Pancreas (tissue), 10 donors: ENCODE measurements around the gene RBM24. TPM values are rescaled to one million over a fixed set of nuclear protein-coding genes. Genes with fewer than 3 reads are reported as not detected.

Experiments
- ATAC-seq, 4 donors: fragments of 200-7000 bp; cut with Tn5 transposase; one replicate each; pipeline versions ENCODE4 v1.8.0 to v1.9.1; 2020; ENCODE audit warnings: mild to moderate bottlenecking in 4 of 4, moderate library complexity in 4 of 4
- DNase-seq, 6 donors: peaks; one replicate each; pipeline ENCODE4 v3.0.0-alpha.2; 2020
- FAIRE-seq: peaks from 2 replicates; lab custom pipeline; 2012; peaks lifted over from hg19 to GRCh38; lab: Jason Lieb, UNC
- H3K27ac ChIP-seq, 4 donors: fragments of 200-600 bp; sonication (generic); 1 replicate in 3 of 4; 2 replicates in 1 of 4; pipeline versions ENCODE4 v1.5.0 to v1.8.0; 2020
- H3K27me3 ChIP-seq, 4 donors: fragments of 200-600 bp; one replicate each; pipeline ENCODE4 v1.8.0; 2021
- H3K36me3 ChIP-seq, 3 donors: fragments of 200-600 bp; sonication (generic) in 1 of 3; one replicate each; pipeline versions ENCODE4 v1.5.0 to v1.8.0; 2020 to 2021
- H3K4me1 ChIP-seq, 3 donors: fragments of 200-600 bp; one replicate each; pipeline ENCODE4 v1.8.0; 2021
- H3K4me3 ChIP-seq, 4 donors: fragments of 200-600 bp; sonication (generic) in 2 of 4; one replicate each; pipeline versions ENCODE4 v1.5.0 to v1.8.0; 2020 to 2021
- H3K9me3 ChIP-seq, 4 donors: fragments of 200-600 bp; one replicate each; pipeline ENCODE4 v1.8.0; 2021
- WGBS, 2 donors: extraction: QIAGEN DNeasy Blood & Tissue Kit; methylation state at CpG; one replicate each; pipeline ENCODE4 v1.1.7; 2013; 5-methylcytosine and 5-hydroxymethylcytosine counted together
- intact Hi-C, 3 donors: fragments of 100-400 bp; cut with DNase I; formaldehyde crosslinking; loops; one replicate each; pipeline versions ENCODE4 v1.11.1 to v1.14.2; 2022
- polyA plus RNA-seq, 2 donors: library from polyadenylated mRNA; stranded (reverse); fragments of 200-250 nt; gene quantifications; one replicate each; pipeline ENCODE4 v1.2.3, GENCODE V29; 2013
- total RNA-seq, 6 donors: library from RNA; stranded (reverse); fragmentation: NEBNext Ultra II Directional in 4 of 6; extraction: Animal tissue kit (Norgen Biotek cat#: 25700) in 4 of 6; gene quantifications; one replicate each; pipeline versions ENCODE4 v1.2.1 to v1.2.4, GENCODE V29; 2021 to 2023
- TF ChIP-seq, protein P1 (sequence below), 4 donors: fragments of 200-600 bp; sonication (generic) in 3 of 4; IDR thresholded peaks; one replicate each; pipeline versions ENCODE4 v1.5.0 to v1.8.0; 2021; ENCODE audit warnings: antibody characterized with exemption in 4 of 4
- donor health status: healthy with polysubstance abuse.
- donor health status: DM: no; HTN: no; CAD: no; lungs with moderate emphysema.
- donor health status: DM: no; HTN: no; CAD: no.
- donor health status: control.
- donor health status: control.
- donor health status: Bipolar disorder and iron deficiency.
- donor health status: DM: yes; HTN: yes; CAD: no.
- donor health status: DM: no; HTN: no; CAD: no.
- donor health status: DM: no; HTN: no; CAD: no.
- donor health status: DM: yes; HTN: yes; CAD: no.

RBM24 gene
- total and polyA plus RNA-seq, 8 donors: 0.06 to 0.45 (median 0.12) TPM; not detected in 2

DNA sequence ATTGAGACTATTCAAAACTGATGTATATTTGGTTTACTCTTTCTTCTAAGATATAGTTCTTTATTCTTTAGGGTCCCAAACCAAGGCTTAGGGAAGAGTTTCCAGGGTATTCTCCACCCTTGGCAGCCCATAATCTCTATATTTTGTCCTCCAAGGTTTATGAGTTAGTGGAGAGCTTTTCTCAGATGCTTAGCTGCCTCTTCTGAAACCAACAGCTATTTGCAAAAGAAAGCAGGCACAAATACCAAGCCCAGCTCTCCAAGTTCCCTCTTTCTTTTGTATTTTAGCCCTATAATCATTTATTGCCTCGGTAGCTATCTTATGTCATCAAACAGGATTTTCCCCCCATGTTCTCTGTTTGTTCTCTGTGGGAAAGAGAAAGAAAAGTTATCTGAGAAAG, 39.1 kb upstream of the RBM24 start:
- H3K4me3 ChIP-seq: no peak overlapping the region
- intact Hi-C loops: no loop called here
- TF ChIP-seq, protein P1, sequence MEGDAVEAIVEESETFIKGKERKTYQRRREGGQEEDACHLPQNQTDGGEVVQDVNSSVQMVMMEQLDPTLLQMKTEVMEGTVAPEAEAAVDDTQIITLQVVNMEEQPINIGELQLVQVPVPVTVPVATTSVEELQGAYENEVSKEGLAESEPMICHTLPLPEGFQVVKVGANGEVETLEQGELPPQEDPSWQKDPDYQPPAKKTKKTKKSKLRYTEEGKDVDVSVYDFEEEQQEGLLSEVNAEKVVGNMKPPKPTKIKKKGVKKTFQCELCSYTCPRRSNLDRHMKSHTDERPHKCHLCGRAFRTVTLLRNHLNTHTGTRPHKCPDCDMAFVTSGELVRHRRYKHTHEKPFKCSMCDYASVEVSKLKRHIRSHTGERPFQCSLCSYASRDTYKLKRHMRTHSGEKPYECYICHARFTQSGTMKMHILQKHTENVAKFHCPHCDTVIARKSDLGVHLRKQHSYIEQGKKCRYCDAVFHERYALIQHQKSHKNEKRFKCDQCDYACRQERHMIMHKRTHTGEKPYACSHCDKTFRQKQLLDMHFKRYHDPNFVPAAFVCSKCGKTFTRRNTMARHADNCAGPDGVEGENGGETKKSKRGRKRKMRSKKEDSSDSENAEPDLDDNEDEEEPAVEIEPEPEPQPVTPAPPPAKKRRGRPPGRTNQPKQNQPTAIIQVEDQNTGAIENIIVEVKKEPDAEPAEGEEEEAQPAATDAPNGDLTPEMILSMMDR (IDR thresholded peaks at IDR 0.05): no peak
- no peaks in the 10 kb centered on the region for H3K9me3 ChIP-seq
- no peak for DNase-seq
- peaks cover 0 to 3% (median 0%) of the 10 kb centered on the region in 3 donors for H3K36me3 ChIP-seq
- no peaks in the 10 kb centered on the region for H3K27me3 ChIP-seq
- FAIRE-seq: no peak
- no peaks in the 10 kb centered on the region for H3K4me1 ChIP-seq
- WGBS, 2 donors: 9 to 13% methylated on average over 1 of the region's 1 CpG
- ATAC-seq: no peak
- H3K27ac ChIP-seq: no peak overlapping the region

DNA sequence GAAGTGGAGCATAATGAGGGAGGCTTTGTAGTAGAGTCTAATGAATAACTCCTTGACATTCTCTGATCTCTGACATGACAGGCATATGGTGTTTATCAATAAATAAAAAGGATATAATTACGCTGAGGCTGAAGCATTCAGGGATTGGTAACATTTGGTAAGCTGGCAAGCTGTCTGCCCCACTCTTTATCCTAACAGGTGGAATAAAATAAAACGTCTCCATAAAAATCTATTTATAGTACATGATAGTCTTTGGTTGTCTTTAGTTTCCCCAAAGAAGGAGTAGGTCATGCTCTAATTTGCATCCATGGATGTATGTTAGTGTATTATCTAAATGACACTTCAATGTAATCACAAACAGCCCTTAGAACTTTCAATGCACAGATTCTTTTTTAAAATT, 30.9 kb upstream of the RBM24 start:
- H3K4me3 ChIP-seq: no peak overlapping the region
- H3K36me3 ChIP-seq: no peaks in the 10 kb centered on the region
- 45 to 64% methylated on average over 2 of the region's 2 CpGs for WGBS, 2 donors
- intact Hi-C loops: no loop called here
- H3K27ac ChIP-seq: no peak overlapping the region
- no peaks in the 10 kb centered on the region for H3K27me3 ChIP-seq
- no peak for FAIRE-seq
- H3K4me1 ChIP-seq: no peaks in the 10 kb centered on the region
- no peaks in the 10 kb centered on the region for H3K9me3 ChIP-seq
- TF ChIP-seq, protein P1 (IDR thresholded peaks at IDR 0.05): no peak
- no peak for ATAC-seq
- DNase-seq: no peak

DNA sequence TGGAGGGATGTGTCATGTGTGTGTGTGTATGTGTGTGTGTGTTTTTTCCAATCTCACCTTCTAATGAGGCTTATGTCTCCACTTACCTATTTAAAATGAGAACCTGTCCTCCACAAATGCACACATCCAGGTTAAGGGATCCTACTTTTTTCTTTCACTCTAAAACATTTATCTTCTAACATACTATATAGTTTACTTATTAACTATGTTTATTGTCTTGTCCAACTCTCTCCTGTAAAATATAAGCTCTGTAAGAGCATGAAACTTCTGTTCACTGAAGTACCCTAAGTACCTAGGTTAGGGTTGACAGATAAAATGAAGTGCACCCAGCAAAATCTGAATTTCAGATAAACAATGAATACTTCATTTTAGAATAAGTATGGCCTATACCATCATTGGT, 29.2 kb upstream of the RBM24 start:
- H3K27ac ChIP-seq: no peak overlapping the region
- no peaks in the 10 kb centered on the region for H3K4me1 ChIP-seq
- DNase-seq (no peak), ATAC-seq (no peak), FAIRE-seq (no peak)
- H3K27me3 ChIP-seq: no peaks in the 10 kb centered on the region
- H3K36me3 ChIP-seq: no peaks in the 10 kb centered on the region
- TF ChIP-seq, protein P1 (IDR thresholded peaks at IDR 0.05): no peak
- intact Hi-C loops: no loop called here
- no peaks in the 10 kb centered on the region for H3K9me3 ChIP-seq
- no peak overlapping the region for H3K4me3 ChIP-seq

DNA sequence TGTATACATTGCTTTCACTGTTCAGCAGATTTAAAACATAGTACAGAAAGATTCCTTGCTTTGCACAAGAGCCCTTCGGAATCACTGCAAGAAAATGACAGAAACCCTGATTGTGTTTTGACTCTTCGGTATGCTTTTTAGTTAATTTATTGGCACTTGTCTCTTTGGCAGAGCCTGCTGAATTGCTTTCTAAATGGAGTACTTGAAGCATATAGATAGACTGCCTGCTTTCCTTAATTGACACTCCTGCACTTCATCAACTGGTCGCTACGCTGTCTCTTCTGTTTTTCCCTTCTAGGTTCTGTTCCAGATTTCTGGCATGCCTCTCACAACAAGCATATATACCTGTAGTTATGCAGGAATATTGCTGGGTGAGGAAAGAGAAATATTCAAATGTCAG, 22.4 kb upstream of the RBM24 start:
- WGBS, 2 donors: 87 to 91% methylated on average over 4 of the region's 4 CpGs
- no peak for FAIRE-seq

DNA sequence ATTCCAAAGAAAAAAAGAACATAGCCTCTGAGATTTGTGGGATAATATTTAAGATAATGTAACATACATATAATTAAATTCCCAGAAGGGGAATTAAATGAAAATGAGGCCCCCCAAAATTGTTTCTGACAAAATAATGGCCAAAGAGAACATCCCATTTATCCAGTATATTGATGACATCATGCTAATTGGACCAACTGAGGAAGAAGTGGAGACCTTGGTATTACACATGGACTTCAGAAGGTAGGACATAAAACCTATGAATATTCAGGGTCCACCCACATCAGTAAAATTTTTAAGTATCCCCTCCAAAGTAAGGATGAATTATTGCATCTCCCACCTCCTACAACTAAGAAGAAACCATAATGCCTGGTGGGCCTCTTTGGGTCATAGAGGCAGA, 15.6 kb upstream of the RBM24 start:
- no peaks in the 10 kb centered on the region for H3K9me3 ChIP-seq
- no peak for DNase-seq
- no peaks in the 10 kb centered on the region for H3K4me1 ChIP-seq
- no peak for FAIRE-seq
- H3K4me3 ChIP-seq: no peak overlapping the region
- intact Hi-C loops: no loop called here
- no peak for ATAC-seq
- no peaks in the 10 kb centered on the region for H3K27me3 ChIP-seq
- TF ChIP-seq, protein P1 (IDR thresholded peaks at IDR 0.05): no peak
- H3K36me3 ChIP-seq: no peaks in the 10 kb centered on the region
- H3K27ac ChIP-seq: no peak overlapping the region

More for the DNA sequence above, 22.4 kb upstream of the RBM24 start:
- DNase-seq: no peak
- no peaks in the 10 kb centered on the region for H3K9me3 ChIP-seq
- H3K27ac ChIP-seq: no peak overlapping the region
- H3K36me3 ChIP-seq: no peaks in the 10 kb centered on the region
- ATAC-seq: no peak
- intact Hi-C loops: no loop called here
- TF ChIP-seq, protein P1 (IDR thresholded peaks at IDR 0.05): no peak
- no peak overlapping the region for H3K4me3 ChIP-seq
- H3K27me3 ChIP-seq: no peaks in the 10 kb centered on the region
- no peaks in the 10 kb centered on the region for H3K4me1 ChIP-seq
